GM12878 (cell line): Measurements from ENCODE around the gene B4GALNT4. TPM values are rescaled to one million over a fixed set of nuclear protein-coding genes. Genes with fewer than 3 reads are reported as not detected.

Experiments
- ATAC-seq: fragments of 200-7000 bp; cut with Tn5 transposase; 3 replicates; pipeline ENCODE4 v1.9.1; 2020; ENCODE audit warnings: mild to moderate bottlenecking, moderate library complexity
- BruUV-seq: library from RNA; stranded (reverse); fragments of 400-500 nt; replicated peaks from 2 replicates; lab custom pipeline; 2021; lab: Mats Ljungman, UMichigan
- CTCF ChIA-PET: fragments of 300-600 bp; sonication (Branson Sonifier 250); formaldehyde crosslinking; extraction: SDS; loops from one replicate; lab custom pipeline; 2021; ENCODE audit warnings: inconsistent platforms; lab: Yijun Ruan, JAX
- POLR2A ChIA-PET: fragments of 350-600 bp; formaldehyde crosslinking; extraction: SDS; loops from one replicate; lab custom pipeline; 2021; ENCODE audit warnings: inconsistent platforms; lab: Charles Lee
- RAD21 ChIA-PET: fragments of 300-600 bp; sonication (Branson Sonifier 250); formaldehyde crosslinking; loops from one replicate; lab custom pipeline; 2023; ENCODE audit warnings: antibody characterized with exemption; ENCODE audit not compliant: unreplicated experiment; lab: Charles Lee
- SMC1A ChIA-PET: fragments of 300-600 bp; sonication (Branson Sonifier 250); formaldehyde crosslinking; loops from one replicate; lab custom pipeline; 2023; ENCODE audit not compliant: unreplicated experiment, uncharacterized antibody; lab: Charles Lee
- DNase-seq: peaks from one replicate; pipeline ENCODE4 v3.0.0-alpha.2; 2011; ENCODE audit warnings: low read depth, low spot score
- FAIRE-seq: peaks from 3 replicates; lab custom pipeline; 2011; peaks lifted over from hg19 to GRCh38; lab: Jason Lieb, UNC
- H2AFZ ChIP-seq: 2 replicates; pipeline ENCODE4 v1.6.0; 2011; ENCODE audit warnings: low read depth, low read length, control low read depth; ENCODE audit not compliant: control insufficient read depth
- H3K27ac ChIP-seq: 2 replicates; pipeline ENCODE4 v1.5.1; 2011; ENCODE audit warnings: control low read depth; ENCODE audit not compliant: control insufficient read depth, insufficient read depth
- H3K27me3 ChIP-seq, 2 experiments: replicated peaks in 1 of 2; 2 replicates each; pipeline versions ENCODE4 v1.6.0 to v1.6.1; 2011; ENCODE audit warnings: low read length in 1 of 2; ENCODE audit not compliant: control insufficient read depth in 2 of 2, insufficient read depth in 2 of 2
- H3K36me3 ChIP-seq, 2 experiments: 2 replicates each; pipeline ENCODE4 v1.5.1; 2011; ENCODE audit warnings: low read length in 1 of 2; ENCODE audit not compliant: control insufficient read depth in 2 of 2, insufficient read depth in 2 of 2
- H3K4me1 ChIP-seq: 2 replicates; pipeline ENCODE4 v1.6.1; 2011; ENCODE audit warnings: mild to moderate bottlenecking, low read length, moderate library complexity, mixed read lengths; ENCODE audit not compliant: control insufficient read depth, insufficient read depth
- H3K4me2 ChIP-seq: 2 replicates; pipeline ENCODE4 v1.6.0; 2011; ENCODE audit warnings: control low read depth; ENCODE audit not compliant: control insufficient read depth, insufficient read depth
- H3K4me3 ChIP-seq: fragments of 200-600 bp; sonication (generic); 2 replicates; pipeline ENCODE4 v1.5.1; 2016
- H3K79me2 ChIP-seq: 2 replicates; pipeline ENCODE4 v1.6.0; 2011; ENCODE audit warnings: low read length; ENCODE audit not compliant: control insufficient read depth, insufficient read depth
- H3K9ac ChIP-seq: 2 replicates; pipeline ENCODE4 v1.8.0; 2011; ENCODE audit warnings: low read length, control low read depth, mixed read lengths; ENCODE audit not compliant: control insufficient read depth, insufficient read depth
- H3K9me3 ChIP-seq: replicated peaks from 3 replicates; pipeline ENCODE4 v1.5.1; 2011; ENCODE audit warnings: mild to moderate bottlenecking, low read length; ENCODE audit not compliant: control insufficient read depth, insufficient read depth
- H4K20me1 ChIP-seq: 2 replicates; pipeline ENCODE4 v1.6.0; 2011; ENCODE audit not compliant: control insufficient read depth, insufficient read depth
- BCLAF1 ChIP-seq: fragments of 450-650 bp; IDR thresholded peaks from 2 replicates; pipeline ENCODE4 v1.6.1; 2017; ENCODE audit warnings: antibody characterized with exemption, mild to moderate bottlenecking, moderate library complexity
- E4F1 ChIP-seq: fragments of 450-650 bp; IDR thresholded peaks from 2 replicates; pipeline ENCODE4 v1.6.1; 2018; ENCODE audit warnings: borderline replicate concordance, mild to moderate bottlenecking; ENCODE audit not compliant: partially characterized antibody
- GABPA ChIP-seq: IDR thresholded peaks from 2 replicates; pipeline ENCODE4 v1.6.1; 2014; ENCODE audit warnings: antibody characterized with exemption, low read depth, mild to moderate bottlenecking, inconsistent platforms
- HDGF ChIP-seq: fragments of 450-650 bp; IDR thresholded peaks from 2 replicates; pipeline ENCODE4 v1.6.1; 2016; ENCODE audit warnings: antibody characterized with exemption
- PBX3 ChIP-seq: IDR thresholded peaks from 2 replicates; pipeline ENCODE4 v1.6.1; 2011; ENCODE audit warnings: mild to moderate bottlenecking, low read depth, low read length, moderate library complexity; ENCODE audit not compliant: insufficient replicate concordance
- PKNOX1 ChIP-seq: fragments of 450-650 bp; IDR thresholded peaks from 2 replicates; pipeline ENCODE4 v1.6.1; 2016; ENCODE audit warnings: mild to moderate bottlenecking
- WGBS: methylation state at CpG from one replicate; pipeline ENCODE4 v1.1.6; 2016; ENCODE audit warnings: low lambda C conversion rate; ENCODE audit not compliant: insufficient replicate concordance, insufficient coverage; ENCODE audit errors: missing lambda C conversion rate; 5-methylcytosine and 5-hydroxymethylcytosine counted together
- in situ Hi-C: fragments of 300-500 bp; cut with MboI; formaldehyde crosslinking; loops from 9 replicates; pipeline ENCODE4 v1.14.3; 2018; ENCODE audit warnings: mixed read lengths
- intact Hi-C: fragments of 100-400 bp; cut with micrococcal nuclease; formaldehyde crosslinking; loops from one replicate; pipeline ENCODE4 v1.14.2; 2022; ENCODE audit not compliant: unreplicated experiment
- polyA plus RNA-seq, 11 experiments: library from polyadenylated mRNA; depleted of rRNA in 4 of 11; unstranded in 6 of 11; stranded (reverse) in 5 of 11; fragments of >200 nt; fragmentation: Nextera tagmentation in 4 of 11; fragmentation: Illumina TruSeq in 1 of 11; extraction: Ambion mirVana in 4 of 11; extraction: Trizol in 1 of 11; gene quantifications; 1 replicate in 1 of 11; 2 replicates in 10 of 11; pipeline versions ENCODE4 v1.2.1 to v1.2.3, GENCODE V29; 2011 to 2016; ENCODE audit warnings: inconsistent platforms in 2 of 11, missing spikeins in 2 of 11, low read depth in 1 of 11
- total RNA-seq, 4 experiments: library from RNA; depleted of rRNA in 3 of 4; stranded (reverse); fragments of >200 nt in 3 of 4; fragmentation: Illumina TruSeq in 1 of 4; extraction: Trizol in 1 of 4; gene quantifications; 2 replicates each; pipeline versions ENCODE4 v1.2.1 to v1.2.3, GENCODE V29; 2013 to 2021

The B4GALNT4 gene
- total and polyA plus RNA-seq, 10 of the 15 experiments (the other 5 are each of a cell fraction or from before 2014, with no cell fraction given) = 0.04 to 0.82 (median 0.40) TPM; not detected in 6

GRCh38 chr11:403761-404431 lies 34.6 kb downstream of the B4GALNT4 start (continued):
- TF ChIP-seq BCLAF1 (no peak), PKNOX1 (no peak)

GRCh38 chr11:404551-405264 lies 35.4 kb downstream of the B4GALNT4 start:
- H3K4me3 ChIP-seq = no peak overlapping the region
- no TSS peak for BruUV-seq
- no peaks in the 10 kb centered on the region for H3K27me3 ChIP-seq
- no peak overlapping the region for H2AFZ ChIP-seq
- peaks cover 6% of the 10 kb centered on the region; the same call in 1 of the 2 replicates for H3K4me1 ChIP-seq
- H3K9me3 ChIP-seq = no peaks in the 10 kb centered on the region; the same call in 2 of the 3 replicates
- ChIA-PET SMC1A (no interaction called here), CTCF (no interaction called here), POLR2A (no interaction called here)
- no peaks in the 10 kb centered on the region for H3K79me2 ChIP-seq
- 62% methylated on average over 14 of the region's 14 CpGs for WGBS
- in situ Hi-C loops = no loop called here
- H3K27ac ChIP-seq = no peak overlapping the region
- H3K36me3 ChIP-seq = no peaks in the 10 kb centered on the region
- no peak for FAIRE-seq
- DNase-seq = no peak
- H3K9ac ChIP-seq = no peak overlapping the region
- H4K20me1 ChIP-seq = no peaks in the 10 kb centered on the region
- TF ChIP-seq HDGF (no peak), GABPA (no peak), PBX3 (no peak), E4F1 (no peak)
- TF ChIP-seq, all 136 proteins: peak for 0
- intact Hi-C loops = no loop called here
- no peak overlapping the region for H3K4me2 ChIP-seq
- RAD21 ChIA-PET = interaction anchor here (0.6 kb wide), 1 partner anchor 99 kb away, joined by 6 read pairs; no protein-coding TSS in a partner anchor
- no peak for ATAC-seq
